ENCODE results near the gene ATP6V0D1.
A peak's percentile ranks its signal among the peaks of the same experiment; 100 is the strongest.
"Not testable (repeated sequence)": the region's sequence is repeated elsewhere in the genome, so short reads cannot be mapped to it uniquely, and the experiment has no call there.

Gene ATP6V0D1

DNA sequence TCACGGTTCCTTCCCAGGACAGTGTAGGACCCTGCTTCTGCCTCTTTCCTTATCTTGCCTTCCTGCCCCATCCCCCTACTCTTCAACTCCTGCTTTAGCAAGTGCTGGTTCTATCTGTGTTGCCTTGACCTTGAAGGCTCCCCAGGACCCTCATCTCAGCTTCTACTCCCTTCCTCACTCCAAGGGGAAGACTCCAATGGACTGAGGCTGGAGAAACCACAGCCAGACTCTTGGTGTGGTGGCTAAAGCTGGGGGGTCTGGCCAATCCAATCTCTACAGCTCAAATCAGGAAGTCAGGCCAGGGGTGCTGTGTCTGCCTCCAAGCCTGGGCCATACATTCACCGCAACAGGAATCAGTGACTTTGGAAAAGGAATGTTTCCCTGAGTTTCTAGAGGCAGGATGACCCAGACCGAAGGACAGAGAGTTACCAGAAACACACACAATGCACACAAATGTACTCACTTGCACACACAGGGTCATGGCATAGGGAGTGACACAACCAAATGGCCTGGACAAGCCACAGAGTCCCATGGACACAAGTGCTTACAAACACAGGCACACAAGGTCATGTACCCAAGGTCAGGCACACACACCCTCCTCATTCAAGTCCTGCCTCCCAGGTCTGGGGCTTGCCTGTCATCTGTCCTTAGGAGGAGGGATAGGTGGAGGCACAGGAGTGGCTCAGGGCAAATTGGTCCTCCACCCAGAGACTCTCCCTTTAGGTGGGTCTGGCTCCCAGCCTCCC, 51.7 kb downstream of the ATP6V0D1 start:
- no peak for DNase-seq (ENCODE audit: low spot score)

DNA sequence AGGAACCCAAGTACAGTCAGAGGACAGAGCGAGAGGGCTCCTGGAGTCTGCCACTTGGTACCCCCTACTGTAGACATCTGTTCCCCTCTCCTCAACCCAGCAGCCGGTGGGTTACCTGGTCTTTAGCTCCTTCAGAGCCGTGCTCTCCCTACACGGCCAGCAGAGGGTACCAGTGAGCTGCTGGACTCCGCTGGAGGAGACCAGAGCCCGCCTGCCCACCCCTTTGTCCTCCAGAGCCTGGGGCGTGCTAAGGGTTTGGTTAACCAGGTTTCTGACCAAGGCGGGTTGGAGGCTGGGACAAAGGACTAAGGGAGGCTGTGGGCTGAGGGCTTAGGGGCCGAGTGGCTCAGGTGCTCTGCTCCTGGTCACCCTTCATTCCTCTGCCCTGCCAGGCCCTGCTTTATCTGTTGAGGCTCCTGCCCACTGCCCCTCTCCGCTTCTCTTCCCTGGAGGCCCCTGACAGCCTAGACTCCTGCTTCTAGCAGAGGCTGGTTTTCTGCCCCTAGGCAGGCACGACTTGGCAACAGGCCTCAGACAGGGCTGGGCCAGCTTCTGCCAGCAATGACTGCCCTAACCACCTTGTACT, 52.7 kb downstream of the ATP6V0D1 start:
- no peak for DNase-seq (ENCODE audit: low spot score)

- DNase-seq (ENCODE audit: low spot score) = no peak
These were observed 54.0 kb downstream of the ATP6V0D1 start for GRCh38 chr16:67426950-67427349.

- no peak for DNase-seq (ENCODE audit: low spot score)
These were observed 54.9 kb downstream of the ATP6V0D1 start for GRCh38 chr16:67426022-67426421.

- DNase-seq (ENCODE audit: low spot score) = no peak
These were observed 55.4 kb downstream of the ATP6V0D1 start for GRCh38 chr16:67425580-67425979.

DNA sequence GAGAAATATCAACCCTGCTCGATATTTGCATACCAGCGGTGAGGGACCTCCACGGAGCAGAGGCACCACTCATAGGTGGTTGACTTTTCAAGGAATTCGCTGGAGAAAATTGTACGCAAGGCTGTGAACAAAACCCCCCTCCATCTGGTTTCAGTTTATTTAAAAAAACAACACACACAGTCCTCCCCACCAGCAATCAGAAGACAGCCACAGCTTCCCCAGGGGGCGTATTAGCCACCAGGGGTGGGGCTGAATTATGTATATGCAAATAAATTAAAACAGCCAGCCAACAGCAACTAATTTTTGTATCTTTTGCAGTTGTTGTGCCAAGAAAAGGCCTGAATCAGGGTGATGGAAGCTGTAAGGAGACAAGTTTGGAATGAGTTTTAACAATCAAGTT, 55.9 kb downstream of the ATP6V0D1 start:
- DNase-seq (ENCODE audit: low spot score) = no peak

DNA sequence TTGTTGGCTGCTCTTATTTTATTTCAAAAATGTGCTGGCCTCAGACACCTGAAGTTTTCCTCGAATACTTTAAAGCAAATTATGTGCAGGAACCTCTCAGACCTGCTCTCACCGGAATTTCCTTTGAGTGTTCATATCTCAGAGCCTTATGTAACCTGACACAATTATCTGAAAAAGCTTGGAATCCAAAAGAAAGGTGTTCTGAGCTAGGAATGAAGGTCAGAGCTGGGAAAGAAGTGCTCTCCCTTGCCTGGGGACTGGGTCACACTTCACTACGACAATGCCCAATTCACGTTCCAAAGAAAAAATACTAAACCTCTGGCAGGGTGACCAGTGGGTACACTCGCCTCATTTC, 56.7 kb downstream of the ATP6V0D1 start:
- no peak for DNase-seq (ENCODE audit: low spot score)

GRCh38 chr16:67423611-67424260, 57.2 kb downstream of the ATP6V0D1 start:
- no peak for DNase-seq (ENCODE audit: low spot score)

DNA sequence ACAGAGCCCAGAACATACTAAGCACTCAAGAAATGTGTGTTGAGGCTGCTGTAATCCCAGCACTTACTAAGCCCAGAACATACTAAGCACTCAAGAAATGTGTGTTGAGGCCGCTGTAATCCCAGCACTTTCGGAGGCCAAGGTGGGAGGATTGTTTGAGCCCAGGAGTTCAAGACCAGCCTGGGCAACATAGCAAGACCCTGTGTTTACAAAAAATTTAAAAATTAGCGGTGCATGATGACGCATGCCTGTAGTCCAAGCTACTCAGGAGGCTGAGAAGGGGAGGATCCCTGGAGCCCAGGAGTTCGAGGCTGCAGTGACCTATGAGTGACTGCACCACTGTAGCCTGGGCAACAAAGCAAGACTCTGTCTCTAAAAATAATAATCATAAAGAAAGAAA, 57.9 kb downstream of the ATP6V0D1 start:
- no peak for DNase-seq (ENCODE audit: low spot score)

GRCh38 chr16:67421030-67421429, 59.9 kb downstream of the ATP6V0D1 start:
- DNase-seq (ENCODE audit: low spot score) = no peak

DNA sequence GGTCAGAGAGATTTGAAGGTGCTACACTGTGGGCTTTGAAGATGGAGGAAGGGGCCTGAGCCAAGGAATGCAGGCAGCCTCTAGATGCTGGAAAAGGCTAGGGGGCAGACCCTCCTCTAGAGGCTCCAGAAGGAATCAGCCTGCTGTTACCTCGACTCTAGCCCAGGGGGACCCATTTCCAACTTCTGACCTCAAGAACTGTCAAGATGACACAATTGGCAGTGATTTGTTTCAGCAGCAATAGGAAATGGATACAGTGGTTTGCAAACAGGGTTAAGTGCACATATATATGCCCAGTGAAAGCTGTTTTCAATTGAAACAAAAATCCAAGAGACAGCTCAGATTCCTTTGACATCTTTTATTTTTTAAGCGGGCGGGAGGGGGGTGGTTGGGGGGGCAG, 61.0 kb downstream of the ATP6V0D1 start:
- no peak for DNase-seq (ENCODE audit: low spot score)

DNA sequence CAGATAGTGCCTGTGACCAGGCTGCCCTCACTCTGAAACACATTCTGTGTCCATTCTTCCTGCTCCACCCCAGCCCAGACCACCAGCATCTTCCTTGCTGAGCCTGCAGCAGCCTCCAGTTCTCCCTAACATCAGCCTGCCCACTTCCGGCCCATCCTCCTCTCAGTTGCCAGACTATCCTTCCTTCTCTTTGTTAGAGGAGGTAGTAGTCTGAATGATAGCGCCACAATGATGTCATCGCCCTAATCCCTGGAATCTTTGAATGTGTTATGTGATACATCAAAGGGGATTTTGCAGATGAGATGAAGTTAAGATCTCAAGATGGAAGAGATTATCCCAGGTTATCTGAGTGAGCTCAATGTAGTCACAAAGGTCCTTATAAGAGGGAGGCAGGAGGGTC, 61.5 kb downstream of the ATP6V0D1 start:
- DNase-seq (ENCODE audit: low spot score) = no peak

DNA sequence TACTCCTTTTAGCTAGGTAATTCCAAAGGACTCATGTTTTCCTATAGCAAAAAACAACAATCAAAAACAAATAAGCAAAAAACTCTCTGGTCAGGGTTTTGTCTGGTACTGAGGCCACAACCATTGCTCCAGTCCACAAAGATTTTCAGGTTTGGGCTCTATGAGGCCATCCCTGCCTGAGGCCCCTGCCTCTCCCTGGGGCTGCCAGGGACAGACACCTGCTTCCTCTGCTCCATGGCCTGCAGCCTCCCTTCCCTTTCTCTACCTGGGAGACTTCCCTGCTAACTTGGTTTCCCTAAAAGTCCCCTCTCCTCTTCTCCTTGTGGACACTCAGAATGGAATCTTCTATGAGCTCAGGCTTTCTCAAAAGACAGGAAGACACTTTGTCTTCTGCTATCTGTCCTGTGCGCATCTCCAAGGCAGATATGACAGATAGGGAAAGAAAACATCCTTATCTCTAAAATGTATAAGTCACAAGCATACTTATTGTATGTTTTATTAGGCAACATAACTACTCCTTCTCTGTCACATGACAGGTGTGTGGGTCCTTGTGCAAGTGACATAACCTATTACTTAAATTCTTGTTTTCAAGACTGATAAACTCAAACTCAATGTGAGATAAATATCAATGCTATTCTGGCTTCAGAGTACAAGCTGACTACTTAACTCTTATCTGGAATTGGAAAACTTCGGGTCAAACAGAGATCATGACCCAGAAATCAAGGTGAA, 63.5 kb downstream of the ATP6V0D1 start:
- no peak for DNase-seq (ENCODE audit: low spot score)

- DNase-seq (ENCODE audit: low spot score) = peak; percentile 46
These were observed 64.8 kb downstream of the ATP6V0D1 start, which contains the start of gene ZDHHC1 for GRCh38 chr16:67415872-67416793. Gene ZDHHC1, minus strand, starts transcription at chr16:67416477. Its CDS starts 8,702 bp downstream, at chr16:67407775.

- DNase-seq (ENCODE audit: low spot score) = not testable (repeated sequence)
These were observed 65.5 kb downstream of the ATP6V0D1 start for GRCh38 chr16:67415421-67415820.

DNA sequence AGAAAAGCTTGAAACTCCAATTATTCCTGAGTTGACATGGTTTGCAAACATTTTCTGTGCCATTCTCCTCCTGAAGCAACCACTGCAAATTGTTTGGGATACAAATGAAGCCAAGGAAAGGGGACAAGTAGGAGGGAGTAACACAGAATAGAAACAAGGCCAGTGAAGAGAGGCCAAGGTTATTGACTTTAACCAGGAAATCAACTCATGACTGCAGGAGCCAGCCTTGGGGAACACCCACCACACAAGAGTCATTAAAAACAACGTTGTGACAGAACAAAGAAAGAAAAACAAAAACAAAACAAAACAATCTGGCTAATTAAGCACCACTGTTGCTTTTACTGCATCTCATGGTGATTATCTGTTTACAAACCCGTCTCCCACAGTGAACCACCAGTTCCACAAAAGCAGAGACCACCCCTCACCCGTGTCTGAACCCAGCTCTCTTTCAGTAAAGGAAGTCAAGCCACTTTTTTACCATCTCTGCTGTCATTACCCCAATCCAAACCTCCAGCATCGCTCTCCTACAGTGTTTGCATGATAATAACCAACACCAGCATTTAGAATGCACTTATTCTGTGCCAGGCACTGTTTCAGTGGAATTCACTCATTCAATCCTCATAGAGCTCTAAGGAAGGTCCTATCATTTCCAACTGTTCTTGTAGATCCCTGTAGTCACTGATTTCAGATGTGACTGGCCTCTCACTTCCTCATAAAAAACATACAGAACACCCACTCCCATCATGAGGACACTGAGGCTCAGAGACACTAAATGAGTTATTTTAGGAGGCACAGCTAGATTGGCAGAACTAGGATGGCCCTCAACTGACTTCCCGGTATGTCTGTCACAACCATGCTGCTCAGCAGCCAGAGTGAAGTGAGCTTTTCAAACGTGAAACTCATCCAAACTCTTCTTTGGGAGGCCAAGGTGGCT, 66.7 kb downstream of the ATP6V0D1 start:
- no peak for DNase-seq (ENCODE audit: low spot score)

DNA sequence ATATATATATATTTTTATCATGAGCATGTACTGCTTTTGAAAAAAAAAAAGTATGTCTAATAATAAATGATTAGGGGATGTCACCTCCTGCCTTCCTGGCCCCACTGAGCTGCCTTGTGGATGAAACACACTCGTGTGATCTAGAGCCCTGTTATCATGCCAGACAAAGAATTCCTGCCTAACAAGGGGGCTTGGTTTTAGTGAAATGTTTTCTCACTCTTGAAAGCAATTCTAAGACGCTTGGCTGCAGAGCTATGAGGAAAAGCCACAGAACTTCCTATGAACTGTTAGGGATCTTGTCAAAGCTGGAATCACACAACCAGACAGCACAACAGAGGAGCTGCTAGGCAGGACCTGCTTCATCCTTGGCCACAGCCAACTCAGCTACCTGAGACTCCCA, 68.7 kb downstream of the ATP6V0D1 start:
- no peak for DNase-seq (ENCODE audit: low spot score)

DNA sequence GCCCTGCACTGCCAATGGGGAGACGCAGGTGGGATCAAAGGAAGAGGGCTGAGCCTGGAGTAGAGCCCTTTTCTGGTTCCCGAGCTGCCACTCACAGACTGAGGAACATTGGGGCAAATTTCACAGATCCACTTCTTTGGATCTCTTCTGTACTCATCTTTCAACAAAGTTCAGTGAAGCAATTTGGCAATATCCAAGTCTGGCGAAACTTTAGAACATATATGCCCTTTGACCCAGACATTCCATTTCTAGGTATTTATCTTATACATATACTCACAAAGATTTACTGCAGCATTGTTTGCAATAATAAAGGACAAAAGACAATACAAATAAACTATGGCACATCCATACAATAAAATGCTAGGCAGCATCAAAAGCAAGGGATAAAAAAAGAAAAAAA, 69.6 kb downstream of the ATP6V0D1 start:
- no peak for DNase-seq (ENCODE audit: low spot score)

DNA sequence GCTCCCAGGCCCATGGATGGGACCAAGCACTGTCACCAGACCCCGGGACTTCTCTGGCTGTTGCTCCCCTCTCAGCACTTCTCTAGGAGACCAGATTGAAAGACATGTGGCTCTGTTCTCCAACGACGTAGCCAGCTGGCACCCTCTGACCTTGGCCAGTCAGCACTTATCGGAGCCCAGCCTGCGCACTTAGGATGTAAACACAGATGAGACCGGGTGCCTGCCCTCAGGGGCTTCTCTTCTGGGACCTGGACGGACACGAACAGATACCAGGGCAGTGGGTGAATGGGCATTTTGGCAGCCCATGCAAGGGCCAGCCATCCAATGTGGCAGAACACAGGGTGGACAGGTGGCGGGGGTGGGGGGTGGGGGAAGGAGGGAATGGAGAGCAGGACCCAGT, 71.3 kb downstream of the ATP6V0D1 start:
- DNase-seq (ENCODE audit: low spot score) = no peak

GRCh38 chr16:67407788-67408452, 73.0 kb downstream of the ATP6V0D1 start:
- DNase-seq (ENCODE audit: low spot score) = no peak

Data from pons (tissue), 1 donor.